Smooth muscle cell (in vitro differentiated cells): ENCODE results near the gene RPE65. TPM values are rescaled to one million over a fixed set of nuclear protein-coding genes. Genes with fewer than 3 reads are reported as not detected.

Experiments
- DNase-seq: peaks from one replicate; lab custom pipeline; 2025; ENCODE audit not compliant: unreplicated experiment; lab: John Stamatoyannopoulos, UW
- H2AFZ ChIP-seq: fragments of 200-600 bp; sonication (generic); 2 replicates; pipeline ENCODE4 v1.6.0; 2016; ENCODE audit warnings: antibody characterized with exemption, low read depth, mild to moderate bottlenecking
- H3F3A ChIP-seq: fragments of 200-600 bp; sonication (generic); 2 replicates; pipeline ENCODE4 v1.6.0; 2017; ENCODE audit warnings: antibody characterized with exemption, low read depth
- H3K27ac ChIP-seq: fragments of 200-600 bp; sonication (generic); 2 replicates; pipeline ENCODE4 v1.5.1; 2016; ENCODE audit warnings: low read depth, mild to moderate bottlenecking
- H3K27me3 ChIP-seq: fragments of 200-600 bp; sonication (generic); 2 replicates; pipeline ENCODE4 v1.6.1; 2016; ENCODE audit warnings: low read depth, mild to moderate bottlenecking
- H3K36me3 ChIP-seq: fragments of 200-600 bp; sonication (generic); 2 replicates; pipeline ENCODE4 v1.5.1; 2016; ENCODE audit warnings: low read depth
- H3K4me1 ChIP-seq: fragments of 200-600 bp; sonication (generic); 2 replicates; pipeline ENCODE4 v1.5.1; 2016; ENCODE audit warnings: low read depth
- H3K4me2 ChIP-seq: fragments of 200-600 bp; sonication (generic); 2 replicates; pipeline ENCODE4 v1.6.0; 2016; ENCODE audit warnings: mild to moderate bottlenecking
- H3K4me3 ChIP-seq: fragments of 200-600 bp; sonication (generic); 2 replicates; pipeline ENCODE4 v1.5.1; 2016; ENCODE audit warnings: mild to moderate bottlenecking
- H3K79me2 ChIP-seq: fragments of 200-600 bp; sonication (generic); 2 replicates; pipeline ENCODE4 v1.6.0; 2016; ENCODE audit warnings: low read depth, mild to moderate bottlenecking
- H3K9ac ChIP-seq: fragments of 200-600 bp; sonication (generic); 2 replicates; pipeline ENCODE4 v1.6.0; 2016; ENCODE audit warnings: low read depth
- H3K9me3 ChIP-seq: fragments of 200-600 bp; sonication (generic); replicated peaks from 2 replicates; pipeline ENCODE4 v1.5.1; 2016; ENCODE audit warnings: low read depth
- H4K20me1 ChIP-seq: fragments of 200-600 bp; sonication (generic); 2 replicates; pipeline ENCODE4 v1.6.0; 2016; ENCODE audit warnings: low read depth
- WGBS: methylation state at CpG from one replicate; pipeline ENCODE4 v1.1.7; 2016; ENCODE audit warnings: low lambda C conversion rate; 5-methylcytosine and 5-hydroxymethylcytosine counted together
- polyA plus RNA-seq: library from polyadenylated mRNA; unstranded; fragments of >200 nt; fragmentation: Nextera tagmentation; extraction: Ambion mirVana; gene quantifications from 2 replicates; pipeline ENCODE4 v1.2.1, GENCODE V29; 2016
- total RNA-seq: library from RNA; depleted of rRNA; stranded (reverse); fragments of >200 nt; gene quantifications from 2 replicates; pipeline ENCODE4 v1.2.3, GENCODE V29; 2014
- TF ChIP-seq, protein P1 (sequence below): fragments of 200-600 bp; sonication (generic); IDR thresholded peaks from 2 replicates; pipeline ENCODE4 v1.5.1; 2017; ENCODE audit warnings: borderline replicate concordance, mild to moderate bottlenecking, antibody characterized with exemption; ENCODE audit not compliant: insufficient read depth, poor library complexity, severe bottlenecking

The RPE65 gene
- total and polyA plus RNA-seq, 2 experiments from 2014 or later, result not detected

DNA sequence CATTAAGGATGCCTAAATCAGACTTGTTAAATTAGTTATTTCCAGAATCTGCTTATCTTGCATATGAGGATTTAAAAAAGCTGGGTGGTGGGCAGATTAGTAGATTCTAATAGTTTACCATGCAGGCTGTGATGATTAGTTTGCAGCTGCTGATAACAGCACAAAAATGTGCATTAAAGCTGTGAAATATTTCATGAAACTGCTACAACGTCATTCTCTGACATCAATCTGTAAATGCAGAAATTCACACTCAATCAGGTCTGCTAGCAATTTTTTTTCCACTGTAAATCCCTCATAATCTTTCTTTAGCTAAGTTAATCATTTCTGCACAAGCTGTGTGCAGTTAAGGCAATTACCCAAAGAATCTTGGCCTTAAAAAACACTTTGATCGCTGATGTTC, 9.3 kb upstream of the RPE65 start:
- no peak overlapping the region for H3K27ac ChIP-seq
- H3K4me3 ChIP-seq, result no peak overlapping the region
- WGBS, result 60% methylated on average over 2 of the region's 2 CpGs
- no peaks in the 10 kb centered on the region for H3F3A ChIP-seq
- H3K9ac ChIP-seq, result no peak overlapping the region
- no peak overlapping the region for H3K4me2 ChIP-seq
- no peaks in the 10 kb centered on the region for H3K27me3 ChIP-seq
- H2AFZ ChIP-seq, result no peak overlapping the region
- H3K36me3 ChIP-seq, result no peaks in the 10 kb centered on the region
- H3K9me3 ChIP-seq, result no peaks in the 10 kb centered on the region
- no peak for DNase-seq
- no peaks in the 10 kb centered on the region for H4K20me1 ChIP-seq
- no peaks in the 10 kb centered on the region for H3K4me1 ChIP-seq
- TF ChIP-seq, protein P1, sequence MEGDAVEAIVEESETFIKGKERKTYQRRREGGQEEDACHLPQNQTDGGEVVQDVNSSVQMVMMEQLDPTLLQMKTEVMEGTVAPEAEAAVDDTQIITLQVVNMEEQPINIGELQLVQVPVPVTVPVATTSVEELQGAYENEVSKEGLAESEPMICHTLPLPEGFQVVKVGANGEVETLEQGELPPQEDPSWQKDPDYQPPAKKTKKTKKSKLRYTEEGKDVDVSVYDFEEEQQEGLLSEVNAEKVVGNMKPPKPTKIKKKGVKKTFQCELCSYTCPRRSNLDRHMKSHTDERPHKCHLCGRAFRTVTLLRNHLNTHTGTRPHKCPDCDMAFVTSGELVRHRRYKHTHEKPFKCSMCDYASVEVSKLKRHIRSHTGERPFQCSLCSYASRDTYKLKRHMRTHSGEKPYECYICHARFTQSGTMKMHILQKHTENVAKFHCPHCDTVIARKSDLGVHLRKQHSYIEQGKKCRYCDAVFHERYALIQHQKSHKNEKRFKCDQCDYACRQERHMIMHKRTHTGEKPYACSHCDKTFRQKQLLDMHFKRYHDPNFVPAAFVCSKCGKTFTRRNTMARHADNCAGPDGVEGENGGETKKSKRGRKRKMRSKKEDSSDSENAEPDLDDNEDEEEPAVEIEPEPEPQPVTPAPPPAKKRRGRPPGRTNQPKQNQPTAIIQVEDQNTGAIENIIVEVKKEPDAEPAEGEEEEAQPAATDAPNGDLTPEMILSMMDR, result no peak
- H3K79me2 ChIP-seq, result no peaks in the 10 kb centered on the region

DNA sequence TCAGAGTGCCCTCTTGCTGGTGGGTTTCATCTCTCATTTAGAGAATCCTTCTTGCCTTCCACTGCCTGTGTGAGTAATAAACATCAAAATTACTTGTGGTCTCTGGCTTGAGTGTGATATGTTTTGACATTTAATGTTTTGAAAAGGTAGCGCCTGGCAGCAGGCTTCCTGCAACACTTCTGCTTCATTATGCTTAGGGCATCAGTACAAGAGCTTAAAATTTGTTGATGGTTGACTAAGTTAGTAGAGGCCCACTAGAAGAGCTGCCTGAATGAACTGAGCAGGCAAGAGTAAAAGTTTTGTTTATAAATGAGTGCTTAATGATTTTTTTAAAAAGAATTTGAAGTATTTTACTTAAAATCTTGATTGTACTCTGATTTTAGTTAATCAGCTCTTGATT, 6.4 kb upstream of the RPE65 start:
- Histone ChIP-seq H3K9ac (no peak overlapping the region), H3K79me2 (no peaks in the 10 kb centered on the region), H3K9me3 (no peaks in the 10 kb centered on the region), H3K4me3 (no peak overlapping the region), H4K20me1 (no peaks in the 10 kb centered on the region), H3F3A (no peaks in the 10 kb centered on the region), H2AFZ (no peak overlapping the region), H3K27ac (no peak overlapping the region), H3K4me2 (no peak overlapping the region), H3K4me1 (no peaks in the 10 kb centered on the region), H3K36me3 (no peaks in the 10 kb centered on the region), H3K27me3 (no peaks in the 10 kb centered on the region)
- 89% methylated on average over 1 of the region's 1 CpG for WGBS
- no peak for DNase-seq
- TF ChIP-seq, protein P1, result no peak

DNA sequence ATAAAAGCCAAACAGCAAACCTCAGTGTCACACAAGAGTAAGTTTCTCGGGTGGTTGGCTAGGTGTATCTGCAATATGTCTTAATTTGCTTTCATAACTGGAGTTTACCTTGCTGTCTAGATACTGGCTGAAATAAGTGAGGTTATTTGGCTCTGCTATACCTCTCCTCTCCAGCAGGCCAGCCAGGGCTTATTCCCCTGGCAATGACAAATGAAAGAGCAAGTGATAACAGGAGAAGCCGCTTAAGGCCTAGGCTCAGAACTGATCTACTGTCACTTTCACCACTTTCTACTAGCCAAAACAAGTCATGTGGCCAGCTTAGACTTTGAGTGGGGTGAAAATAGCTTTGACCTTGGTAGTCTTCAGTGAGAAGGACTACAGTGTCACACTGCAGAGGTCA, 4.8 kb upstream of the RPE65 start:
- no peak overlapping the region for H3K9ac ChIP-seq
- no peak for DNase-seq
- H2AFZ ChIP-seq, result no peak overlapping the region
- TF ChIP-seq, protein P1, result no peak
- no peaks in the 10 kb centered on the region for H3K79me2 ChIP-seq
- no peaks in the 10 kb centered on the region for H4K20me1 ChIP-seq
- no peak overlapping the region for H3K4me2 ChIP-seq
- H3K9me3 ChIP-seq, result no peaks in the 10 kb centered on the region
- 90% methylated on average over 2 of the region's 2 CpGs for WGBS
- peaks cover 4% of the 10 kb centered on the region for H3K4me1 ChIP-seq
- no peaks in the 10 kb centered on the region for H3K27me3 ChIP-seq
- H3K4me3 ChIP-seq, result no peak overlapping the region
- no peaks in the 10 kb centered on the region for H3K36me3 ChIP-seq
- no peak overlapping the region for H3K27ac ChIP-seq
- H3F3A ChIP-seq, result no peaks in the 10 kb centered on the region

DNA sequence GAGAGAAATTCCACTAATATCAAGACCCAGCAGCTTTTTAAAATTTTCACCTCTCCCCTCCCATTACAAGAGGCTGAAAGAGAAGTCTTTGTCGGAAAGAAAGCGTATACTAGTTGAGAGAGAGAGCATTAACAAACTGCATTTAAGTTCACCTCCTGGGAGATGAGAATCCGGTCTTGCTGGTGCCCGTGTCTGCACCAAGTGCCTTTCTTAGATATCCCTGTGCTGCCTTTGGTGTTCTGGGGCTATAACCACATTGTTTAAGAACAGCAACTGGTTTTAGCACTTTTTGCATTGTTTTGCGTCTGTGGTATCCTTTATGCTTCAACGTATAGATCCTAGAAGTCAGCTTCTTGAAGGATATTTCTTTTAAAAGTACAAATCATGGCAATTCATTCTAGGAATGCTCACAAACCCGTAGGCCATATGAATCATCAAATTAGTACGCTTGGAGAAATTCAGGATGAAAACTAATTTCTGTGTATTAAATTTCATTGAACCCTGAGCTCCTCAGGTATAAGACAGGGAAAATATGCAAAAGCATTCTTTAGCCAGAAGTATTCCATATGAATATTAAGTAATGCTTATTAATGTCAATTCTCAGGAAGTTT, 3.4 kb upstream of the RPE65 start:
- no peaks in the 10 kb centered on the region for H3K9me3 ChIP-seq
- TF ChIP-seq, protein P1, result no peak
- peak overlapping the region; percentile 38 for H3K27ac ChIP-seq
- no peak for DNase-seq
- H3K4me3 ChIP-seq, result no peak overlapping the region
- no peak overlapping the region for H3K9ac ChIP-seq
- peak overlapping the region; percentile 12 for H3K4me2 ChIP-seq
- H3K79me2 ChIP-seq, result no peaks in the 10 kb centered on the region
- no peaks in the 10 kb centered on the region for H3K36me3 ChIP-seq
- H3K4me1 ChIP-seq, result peaks cover 5% of the 10 kb centered on the region
- H3K27me3 ChIP-seq, result no peaks in the 10 kb centered on the region
- peak overlapping the region; percentile 43 for H2AFZ ChIP-seq
- H3F3A ChIP-seq, result no peaks in the 10 kb centered on the region
- H4K20me1 ChIP-seq, result no peaks in the 10 kb centered on the region
- 70% methylated on average over 8 of the region's 8 CpGs for WGBS
